Measurements from ENCODE around the gene STC2.

The STC2 gene

DNA sequence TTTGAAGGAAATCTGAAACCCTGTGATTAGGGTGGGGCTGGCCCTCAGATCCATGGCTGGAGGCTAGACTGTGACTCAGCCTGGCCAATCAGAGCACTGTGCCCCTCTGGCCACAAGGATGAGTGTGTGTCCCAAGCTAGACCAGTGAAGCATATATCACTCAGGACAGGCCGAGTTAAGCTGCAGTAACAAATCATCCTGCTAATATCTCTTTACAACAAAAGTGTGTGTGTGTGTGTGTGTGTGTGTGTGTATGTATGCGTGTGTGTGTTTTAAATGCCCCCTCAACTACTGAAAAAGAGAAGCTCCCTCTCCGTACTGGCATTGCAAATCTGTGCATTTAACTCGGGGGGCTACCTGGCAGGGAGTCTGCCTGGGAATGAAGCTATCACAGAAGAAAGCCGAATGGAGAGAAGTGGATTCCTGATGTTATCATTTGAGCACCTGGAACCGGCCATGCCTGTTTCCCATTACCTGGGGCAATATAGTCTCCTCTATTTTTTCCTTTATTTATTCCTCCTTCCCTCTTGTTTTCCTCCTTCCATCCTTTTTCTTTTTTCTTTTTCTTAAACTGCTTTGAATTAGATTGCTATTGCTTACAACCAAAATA is 25.6 kb downstream of the STC2 start:
- Histone ChIP-seq H3F3A (ENCODE audit: insufficient read depth, low read length) (no peaks in the 10 kb centered on the region), H3K27me3 (ENCODE audit: insufficient read depth, low read length) (no peaks in the 10 kb centered on the region; the same call in 1 of the 2 replicates), H3K79me2 (ENCODE audit: insufficient read depth, low read length) (no peaks in the 10 kb centered on the region), H3K9me3 (ENCODE audit: low read length) (no peaks in the 10 kb centered on the region), H3K4me2 (ENCODE audit: low read length) (no peak overlapping the region), H2AFZ (ENCODE audit: low read length) (no peak overlapping the region), H4K20me1 (ENCODE audit: insufficient read depth, low read length) (no peaks in the 10 kb centered on the region), H3K27ac (ENCODE audit: low read depth, low read length, poor library complexity, severe bottlenecking) (no peak overlapping the region), H3K4me1 (ENCODE audit: insufficient read depth, low read length, severe bottlenecking) (no peaks in the 10 kb centered on the region), H3K36me3 (ENCODE audit: insufficient read depth, low read length) (no peaks in the 10 kb centered on the region), H3K9ac (ENCODE audit: low read length) (no peak overlapping the region), H3K4me3 (ENCODE audit: low read depth, low read length, poor library complexity, severe bottlenecking) (no peak overlapping the region), H3K9me2 (ENCODE audit: low read depth, low read length) (no peaks in the 10 kb centered on the region)
- no peak for TF ChIP-seq EZH2 (IDR thresholded peaks at IDR 0.05; ENCODE audit: borderline replicate concordance, low read length)
- TF ChIP-seq, protein P1, sequence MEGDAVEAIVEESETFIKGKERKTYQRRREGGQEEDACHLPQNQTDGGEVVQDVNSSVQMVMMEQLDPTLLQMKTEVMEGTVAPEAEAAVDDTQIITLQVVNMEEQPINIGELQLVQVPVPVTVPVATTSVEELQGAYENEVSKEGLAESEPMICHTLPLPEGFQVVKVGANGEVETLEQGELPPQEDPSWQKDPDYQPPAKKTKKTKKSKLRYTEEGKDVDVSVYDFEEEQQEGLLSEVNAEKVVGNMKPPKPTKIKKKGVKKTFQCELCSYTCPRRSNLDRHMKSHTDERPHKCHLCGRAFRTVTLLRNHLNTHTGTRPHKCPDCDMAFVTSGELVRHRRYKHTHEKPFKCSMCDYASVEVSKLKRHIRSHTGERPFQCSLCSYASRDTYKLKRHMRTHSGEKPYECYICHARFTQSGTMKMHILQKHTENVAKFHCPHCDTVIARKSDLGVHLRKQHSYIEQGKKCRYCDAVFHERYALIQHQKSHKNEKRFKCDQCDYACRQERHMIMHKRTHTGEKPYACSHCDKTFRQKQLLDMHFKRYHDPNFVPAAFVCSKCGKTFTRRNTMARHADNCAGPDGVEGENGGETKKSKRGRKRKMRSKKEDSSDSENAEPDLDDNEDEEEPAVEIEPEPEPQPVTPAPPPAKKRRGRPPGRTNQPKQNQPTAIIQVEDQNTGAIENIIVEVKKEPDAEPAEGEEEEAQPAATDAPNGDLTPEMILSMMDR (IDR thresholded peaks at IDR 0.05; ENCODE audit: low read length): no peak

DNA sequence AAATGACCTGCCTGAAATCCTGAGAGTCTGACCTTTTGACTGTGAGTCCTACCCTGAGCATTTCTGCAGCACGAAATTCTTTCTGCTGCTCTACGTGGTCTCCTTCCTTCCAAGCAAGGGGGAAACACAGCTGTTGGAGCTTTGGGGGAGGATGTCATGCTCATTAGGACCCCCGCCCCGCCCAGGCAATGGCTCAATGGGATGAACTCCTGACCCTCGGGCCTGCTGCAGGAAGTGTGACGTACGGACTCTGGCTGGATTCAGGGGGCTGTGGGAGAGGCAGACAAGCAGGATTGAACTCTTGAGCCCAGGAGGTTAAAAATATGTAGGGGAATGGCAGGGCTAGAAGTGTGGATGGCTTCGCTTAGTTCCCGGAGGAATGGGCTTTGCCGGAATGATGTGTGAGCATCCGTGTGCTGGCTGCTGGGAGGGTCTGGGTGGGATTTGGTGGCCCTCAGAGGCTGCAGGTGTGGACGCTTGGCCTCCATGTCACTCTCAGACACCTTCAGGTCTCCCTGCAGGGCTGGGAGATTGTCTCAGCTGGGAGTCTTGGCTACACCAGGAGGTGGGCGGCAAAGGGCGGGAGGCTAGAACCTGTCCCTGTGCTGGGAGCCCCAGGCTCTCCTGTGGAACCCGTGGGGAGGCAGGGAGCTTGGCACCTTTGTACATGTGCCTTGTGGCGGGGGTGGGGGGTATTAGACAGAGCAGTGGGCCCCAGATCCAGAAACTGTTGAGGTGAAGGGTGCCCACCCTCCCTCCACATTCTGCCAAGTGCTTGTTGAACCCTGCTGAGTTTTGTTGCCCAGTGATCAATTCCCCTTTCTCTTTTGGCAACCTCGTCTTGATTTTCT is 26.3 kb downstream of the STC2 start:
- no peak overlapping the region for H2AFZ ChIP-seq (ENCODE audit: low read length)
- no peaks in the 10 kb centered on the region; the same call in 1 of the 2 replicates for H3K27me3 ChIP-seq (ENCODE audit: insufficient read depth, low read length)
- no peaks in the 10 kb centered on the region for H3K9me2 ChIP-seq (ENCODE audit: low read depth, low read length)
- H3K4me3 ChIP-seq (ENCODE audit: low read depth, low read length, poor library complexity, severe bottlenecking): no peak overlapping the region
- no peaks in the 10 kb centered on the region for H3K9me3 ChIP-seq (ENCODE audit: low read length)
- H3K79me2 ChIP-seq (ENCODE audit: insufficient read depth, low read length): no peaks in the 10 kb centered on the region
- H3F3A ChIP-seq (ENCODE audit: insufficient read depth, low read length): no peaks in the 10 kb centered on the region
- H3K4me1 ChIP-seq (ENCODE audit: insufficient read depth, low read length, severe bottlenecking): no peaks in the 10 kb centered on the region
- no peaks in the 10 kb centered on the region for H4K20me1 ChIP-seq (ENCODE audit: insufficient read depth, low read length)
- TF ChIP-seq, protein P1 (IDR thresholded peaks at IDR 0.05; ENCODE audit: low read length): no peak
- TF ChIP-seq EZH2 (IDR thresholded peaks at IDR 0.05; ENCODE audit: borderline replicate concordance, low read length): no peak
- no peak overlapping the region for H3K27ac ChIP-seq (ENCODE audit: low read depth, low read length, poor library complexity, severe bottlenecking)
- no peak overlapping the region for H3K9ac ChIP-seq (ENCODE audit: low read length)
- H3K4me2 ChIP-seq (ENCODE audit: low read length): no peak overlapping the region
- H3K36me3 ChIP-seq (ENCODE audit: insufficient read depth, low read length): no peaks in the 10 kb centered on the region

DNA sequence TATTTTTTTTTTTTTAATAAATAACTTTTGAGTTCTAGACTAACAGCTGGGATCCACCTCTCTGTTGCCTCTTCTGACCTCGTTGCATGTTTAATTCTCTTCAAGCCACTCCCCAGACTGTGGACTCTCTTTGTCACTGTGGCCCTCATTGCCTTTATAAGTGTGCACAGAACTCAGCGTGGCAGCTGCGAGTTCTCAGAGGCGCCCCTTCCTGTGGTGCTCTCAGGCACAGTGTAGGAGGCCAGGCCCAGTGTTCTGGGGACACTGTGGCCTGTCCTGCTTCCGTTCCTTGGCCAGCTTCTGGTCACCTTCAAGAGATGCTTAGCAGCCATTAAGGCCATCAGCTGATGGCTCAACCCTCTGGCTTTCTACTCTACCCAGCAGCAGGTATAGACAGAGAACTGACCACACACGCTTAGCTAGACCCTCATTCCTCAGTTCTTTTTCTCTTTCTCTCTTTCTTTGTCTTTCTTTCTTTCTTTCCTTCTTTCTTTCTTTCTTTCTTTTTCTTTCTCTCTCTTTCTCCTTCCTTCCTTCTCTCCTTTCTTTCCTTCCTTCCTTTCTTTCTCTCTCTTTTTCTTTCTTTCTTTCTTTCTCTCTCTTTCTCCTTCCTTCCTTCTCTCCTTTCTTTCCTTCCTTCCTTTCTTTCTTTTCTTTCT is 27.7 kb downstream of the STC2 start:
- Histone ChIP-seq H3K27ac (ENCODE audit: low read depth, low read length, poor library complexity, severe bottlenecking) (no peak overlapping the region), H3K9ac (ENCODE audit: low read length) (no peak overlapping the region), H3K79me2 (ENCODE audit: insufficient read depth, low read length) (no peaks in the 10 kb centered on the region), H3K4me1 (ENCODE audit: insufficient read depth, low read length, severe bottlenecking) (no peaks in the 10 kb centered on the region), H3K9me2 (ENCODE audit: low read depth, low read length) (no peaks in the 10 kb centered on the region), H3F3A (ENCODE audit: insufficient read depth, low read length) (no peaks in the 10 kb centered on the region), H3K36me3 (ENCODE audit: insufficient read depth, low read length) (no peaks in the 10 kb centered on the region), H3K9me3 (ENCODE audit: low read length) (no peaks in the 10 kb centered on the region), H3K4me2 (ENCODE audit: low read length) (no peak overlapping the region), H4K20me1 (ENCODE audit: insufficient read depth, low read length) (no peaks in the 10 kb centered on the region), H3K27me3 (ENCODE audit: insufficient read depth, low read length) (no peaks in the 10 kb centered on the region; the same call in 1 of the 2 replicates), H2AFZ (ENCODE audit: low read length) (no peak overlapping the region), H3K4me3 (ENCODE audit: low read depth, low read length, poor library complexity, severe bottlenecking) (no peak overlapping the region)
- TF ChIP-seq, protein P1 (IDR thresholded peaks at IDR 0.05; ENCODE audit: low read length): no peak
- no peak for TF ChIP-seq EZH2 (IDR thresholded peaks at IDR 0.05; ENCODE audit: borderline replicate concordance, low read length)
